GM20431 (cell line): ENCODE results near the gene PRTFDC1.

ENCODE experiments used
- in situ Hi-C: fragments of 300-500 bp; cut with MseI, MboI; formaldehyde crosslinking; loops from one replicate; pipeline ENCODE4 v1.15.0; 2020; ENCODE audit warnings: low sequenced_read_pairs; ENCODE audit not compliant: unreplicated experiment

Gene PRTFDC1

DNA sequence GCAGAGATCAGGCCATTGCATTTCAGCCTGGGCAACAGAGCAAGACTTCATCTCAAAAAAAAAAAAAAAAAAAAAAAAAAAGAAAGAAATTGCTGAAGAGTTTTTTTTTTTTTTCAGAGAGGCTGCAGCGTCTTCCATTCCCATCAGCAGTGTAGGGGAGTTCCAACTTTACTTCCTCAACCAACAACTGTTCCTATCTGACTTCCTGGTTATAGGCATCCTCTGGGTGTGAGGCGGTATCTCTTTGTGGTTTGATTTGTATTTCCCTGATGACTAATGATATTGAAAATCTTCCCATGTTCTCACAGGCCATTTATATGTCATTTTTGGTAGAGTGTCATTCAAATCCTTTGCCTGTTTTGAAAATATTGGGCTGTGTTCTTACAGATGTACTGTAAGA lies 40.2 kb downstream of the PRTFDC1 start:
- in situ Hi-C loops: no loop called here

DNA sequence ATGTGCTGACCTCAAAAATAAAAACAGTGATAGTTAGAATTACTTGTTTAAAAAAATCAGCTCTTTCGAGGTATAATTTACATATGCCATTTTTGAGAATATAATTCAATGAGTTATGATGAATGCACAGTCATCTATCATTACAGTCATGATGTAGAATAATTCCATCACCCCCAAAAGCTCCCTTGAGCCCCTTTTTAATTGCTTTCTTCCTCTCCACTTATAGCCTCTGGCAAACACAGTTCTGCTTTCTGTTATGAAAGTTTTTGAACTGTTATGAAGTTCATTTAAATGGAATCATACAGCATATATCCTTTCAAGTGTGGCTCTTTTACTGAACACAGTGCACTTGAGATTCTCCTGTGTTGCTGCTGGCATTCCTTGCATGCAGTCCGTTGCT lies 41.4 kb downstream of the PRTFDC1 start:
- in situ Hi-C loops: no loop called here

DNA sequence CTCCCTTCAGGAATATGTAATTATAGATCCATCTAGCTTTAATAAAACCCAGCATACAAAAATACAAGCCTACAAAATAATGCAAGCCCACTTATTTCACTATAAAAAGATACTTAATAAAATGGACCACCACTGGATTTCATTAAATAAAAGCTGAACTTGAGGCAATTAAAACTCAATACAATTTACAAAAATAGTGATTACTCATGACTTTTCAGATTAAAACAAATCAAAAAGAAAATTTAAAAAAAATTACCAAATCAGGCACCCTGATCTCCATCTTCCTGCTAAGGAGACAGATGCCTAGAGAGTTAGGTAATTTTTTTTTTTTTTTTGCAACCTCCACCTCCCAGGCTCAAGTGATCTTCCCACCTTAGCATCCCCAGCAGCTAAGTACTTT lies 41.8 kb downstream of the PRTFDC1 start:
- in situ Hi-C loops: no loop called here

DNA sequence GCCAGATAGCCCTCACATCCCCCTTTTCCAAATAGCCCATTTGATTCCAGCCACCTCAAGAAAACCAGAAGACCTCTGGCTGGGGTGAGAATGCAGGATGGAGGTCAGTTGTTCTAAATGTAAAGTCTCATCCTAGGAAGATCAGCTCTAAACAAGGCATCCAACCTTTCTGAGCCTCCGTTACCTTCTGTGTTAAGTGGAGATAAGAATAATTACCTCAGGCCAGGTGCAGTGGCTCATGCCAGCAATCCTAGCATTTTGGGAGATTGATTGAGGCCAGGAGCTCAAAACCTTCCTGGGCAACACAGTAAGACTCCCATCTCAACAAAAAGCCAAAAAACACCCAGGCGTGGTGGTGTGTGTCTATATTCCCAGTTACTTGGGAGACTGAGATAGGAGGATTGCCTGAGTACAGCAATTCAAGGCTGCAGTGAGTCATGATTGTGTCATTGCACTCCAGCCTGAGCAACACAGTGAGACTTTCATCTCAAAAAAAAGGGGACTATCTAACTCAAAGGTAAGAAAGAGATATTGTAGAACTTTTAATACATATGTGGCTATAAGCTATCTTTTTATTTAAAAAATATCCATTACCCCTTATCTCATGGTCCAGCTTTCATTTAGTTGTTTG lies 43.5 kb downstream of the PRTFDC1 start:
- in situ Hi-C loops: no loop called here

DNA sequence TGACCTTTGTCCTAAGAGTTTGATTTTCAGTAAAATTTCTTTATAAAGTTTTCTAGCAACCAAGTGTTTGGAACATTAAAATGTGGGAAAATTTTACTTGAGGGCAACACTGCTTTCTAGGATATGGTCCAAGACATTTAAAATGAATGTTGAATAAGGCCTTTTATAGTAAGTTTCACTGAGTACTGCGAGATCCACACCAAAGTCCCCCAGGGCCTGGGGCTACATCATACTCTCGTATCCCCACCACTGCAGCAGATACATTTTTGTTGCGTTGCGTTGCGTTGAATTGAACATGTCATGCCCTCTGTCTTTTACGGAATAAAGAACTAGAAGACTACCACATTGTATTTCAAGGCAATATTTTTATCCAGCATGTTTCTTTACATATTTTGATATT lies 44.5 kb downstream of the PRTFDC1 start:
- in situ Hi-C loops: no loop called here

DNA sequence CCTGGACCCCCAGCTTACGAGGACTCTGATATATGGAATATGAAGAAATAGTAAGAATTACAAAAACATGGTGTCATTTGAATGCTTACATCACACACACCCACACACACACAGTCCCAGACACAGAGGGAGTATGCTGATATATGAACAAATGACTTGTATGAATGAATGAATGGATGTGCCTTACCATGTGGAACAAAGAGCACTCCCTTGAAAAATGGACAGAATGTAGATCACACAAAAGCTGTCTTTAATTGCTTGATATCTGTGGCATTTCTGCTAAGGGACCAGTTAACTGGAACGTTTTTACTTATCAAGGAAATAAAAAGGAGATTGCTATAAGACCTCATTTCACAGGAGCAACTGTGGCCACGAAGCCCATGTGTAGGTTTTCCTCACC lies 46.0 kb downstream of the PRTFDC1 start:
- in situ Hi-C loops: no loop called here

DNA sequence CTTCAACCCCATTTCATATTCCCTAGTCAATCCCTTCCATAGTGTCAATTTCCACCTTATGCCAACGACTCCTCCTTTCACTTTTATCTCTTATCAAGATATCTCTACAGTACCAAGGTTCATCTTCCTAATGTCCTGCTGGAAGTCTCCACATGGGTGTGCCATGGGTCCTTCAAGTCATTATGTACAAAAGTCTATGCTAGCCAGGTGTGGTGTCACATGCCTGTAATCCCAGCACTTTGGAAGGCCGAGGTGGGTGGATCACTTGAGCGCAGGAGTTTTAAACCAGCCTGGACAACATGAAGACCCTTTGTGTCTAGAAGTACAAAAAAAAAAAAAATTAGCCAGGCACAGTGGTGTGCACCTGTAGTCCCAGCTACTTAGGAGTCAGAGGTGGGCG lies 47.6 kb downstream of the PRTFDC1 start:
- in situ Hi-C loops: no loop called here

DNA sequence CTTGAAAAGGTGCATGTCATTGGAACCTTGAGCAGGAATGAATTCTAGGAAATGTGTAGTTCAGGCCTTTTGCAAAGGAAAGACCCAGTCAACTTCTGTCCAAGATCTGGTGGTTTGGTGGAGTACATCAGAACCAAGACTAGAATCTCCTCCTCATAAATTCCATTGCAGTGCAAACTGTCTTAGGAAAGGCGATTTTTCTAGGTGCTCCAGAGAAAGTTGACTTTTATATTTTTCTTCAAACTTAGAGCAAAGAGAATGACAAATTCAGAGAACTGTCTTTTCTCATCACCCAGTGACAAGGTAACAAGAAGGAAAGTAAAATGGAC lies 50.0 kb downstream of the PRTFDC1 start:
- in situ Hi-C loops: no loop called here

DNA sequence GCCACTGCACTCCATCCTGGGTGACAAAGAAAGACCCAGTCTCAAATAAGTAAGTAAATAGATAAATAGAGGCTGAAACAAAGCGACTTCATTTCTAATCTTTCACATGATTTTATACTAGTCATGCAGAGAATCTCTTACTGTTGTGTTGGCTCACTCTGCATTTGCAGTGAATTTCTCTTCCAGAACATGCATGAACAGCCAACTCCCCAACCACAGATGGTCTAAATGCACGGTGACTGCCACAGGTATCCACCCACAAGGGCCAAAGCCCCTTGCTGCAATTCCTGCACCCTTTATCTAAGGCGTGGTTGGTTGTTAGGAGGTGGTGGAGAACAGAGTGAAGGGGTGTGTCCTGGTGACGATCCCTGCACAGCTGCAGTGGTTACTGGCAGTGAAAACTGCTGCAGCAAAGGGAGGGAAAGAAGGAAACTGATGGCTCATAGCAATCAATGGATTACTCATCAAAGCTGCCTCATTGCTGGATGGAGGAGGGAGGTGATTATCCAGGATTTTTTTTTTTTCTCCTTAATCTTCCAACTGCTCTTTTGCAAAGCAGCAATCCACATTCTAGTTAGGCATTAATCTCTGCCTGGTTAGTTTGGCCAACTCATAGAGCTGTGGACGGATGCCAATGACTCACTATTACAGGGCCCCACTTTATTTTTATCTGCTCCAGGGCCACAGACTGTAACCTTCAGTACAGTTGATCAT lies 50.6 kb downstream of the PRTFDC1 start:
- in situ Hi-C loops: no loop called here

DNA sequence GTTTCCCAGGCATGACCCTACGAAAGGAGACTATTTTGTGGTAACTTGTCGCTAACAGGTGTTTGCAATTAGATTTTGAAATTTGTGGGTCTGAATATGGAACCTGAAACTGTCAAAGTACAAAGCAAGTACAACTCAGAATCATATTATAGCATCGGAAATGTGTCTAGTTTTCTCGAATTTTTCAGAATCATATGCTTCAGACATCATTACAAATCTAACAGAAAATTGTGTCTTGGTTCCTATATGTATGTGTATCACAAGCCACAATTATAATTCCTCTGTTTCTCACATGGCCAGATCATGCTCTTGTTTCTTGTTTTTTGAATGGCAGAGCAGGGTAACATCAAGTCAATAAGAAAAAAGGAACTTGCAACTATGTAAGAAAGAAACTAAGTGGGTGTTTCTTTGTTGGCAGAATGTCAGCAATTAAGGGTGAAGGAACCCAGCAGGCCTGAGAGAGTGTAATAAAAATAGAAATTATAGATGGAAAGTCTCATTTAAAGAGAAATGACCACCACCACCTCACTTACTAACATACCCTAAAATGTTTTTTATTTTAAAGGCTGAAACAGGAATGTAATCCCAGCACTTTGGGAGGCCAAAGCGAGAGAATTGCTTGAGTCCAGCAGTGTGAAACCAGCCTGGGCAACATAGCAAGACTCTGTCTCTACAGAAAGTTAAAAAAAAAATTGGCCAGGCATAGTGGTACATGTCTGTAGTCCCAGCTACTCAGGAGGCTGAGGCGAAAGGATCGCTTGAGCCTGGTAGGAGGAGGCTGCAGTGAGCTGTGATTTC lies 51.3 kb downstream of the PRTFDC1 start:
- in situ Hi-C loops: no loop called here

DNA sequence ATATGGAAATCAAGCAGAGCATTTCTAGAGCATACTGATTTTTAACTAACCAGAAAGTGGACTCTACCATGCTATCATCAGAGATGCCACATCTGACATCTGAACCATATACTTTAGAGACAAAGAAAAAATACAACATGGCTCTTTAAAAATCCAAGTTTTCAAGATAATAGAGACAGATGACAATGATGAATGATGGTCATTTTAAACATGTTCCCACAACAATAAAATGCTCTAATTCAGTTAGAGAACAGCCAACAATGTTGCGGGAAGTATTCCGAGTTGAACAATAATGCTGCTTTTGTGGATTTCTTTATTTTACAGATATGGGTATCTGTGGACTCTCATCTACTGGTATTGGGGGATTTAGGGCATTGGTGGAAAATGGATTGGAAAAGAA lies 52.8 kb downstream of the PRTFDC1 start:
- in situ Hi-C loops: no loop called here

DNA sequence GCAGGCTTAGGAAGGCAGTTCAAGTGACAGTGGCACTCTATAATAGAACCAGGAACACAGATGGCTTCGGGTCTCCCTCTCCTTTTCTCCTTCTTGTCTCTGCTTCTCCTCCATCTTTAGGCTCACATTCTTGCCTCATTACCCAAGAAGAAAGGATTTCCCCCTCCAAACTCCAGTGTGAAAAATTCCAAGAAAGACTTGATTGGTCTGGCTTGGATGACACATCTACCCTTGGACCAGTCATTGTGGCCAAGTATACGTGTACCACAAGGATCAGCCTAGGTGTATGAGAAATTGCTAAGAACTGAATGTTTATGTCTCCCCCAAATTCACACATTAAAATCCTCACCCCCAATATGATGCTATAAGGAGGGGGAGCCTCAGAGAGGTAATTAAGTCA lies 53.9 kb downstream of the PRTFDC1 start:
- in situ Hi-C loops: no loop called here

DNA sequence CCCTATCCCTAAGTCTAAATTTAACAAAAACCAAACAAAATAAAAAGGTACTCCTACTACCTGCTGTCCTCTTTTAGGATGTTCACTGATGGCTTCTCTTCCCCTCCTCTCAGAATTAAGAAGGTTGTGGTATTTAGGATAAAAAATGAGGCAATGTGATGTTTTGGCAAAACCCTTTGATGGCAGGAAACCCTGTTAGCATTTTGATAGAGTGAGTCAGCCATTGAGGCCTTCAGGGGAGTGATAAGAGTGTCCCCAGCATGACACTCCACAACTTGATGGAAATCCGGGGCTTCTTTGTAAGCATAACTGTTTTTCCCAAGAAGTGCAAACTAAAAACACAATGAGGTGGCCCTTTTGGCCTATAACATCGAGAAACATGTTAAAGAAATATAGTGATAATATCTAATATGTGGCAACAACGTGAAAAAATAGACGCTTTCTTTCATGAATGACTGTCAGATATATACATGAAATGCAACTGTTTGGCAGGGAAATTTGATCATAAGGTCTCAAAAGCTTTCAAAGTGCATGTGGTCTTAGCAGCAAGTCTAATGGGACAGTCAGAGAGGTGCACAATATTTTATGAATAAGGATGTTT lies 55.0 kb downstream of the PRTFDC1 start:
- in situ Hi-C loops: no loop called here

DNA sequence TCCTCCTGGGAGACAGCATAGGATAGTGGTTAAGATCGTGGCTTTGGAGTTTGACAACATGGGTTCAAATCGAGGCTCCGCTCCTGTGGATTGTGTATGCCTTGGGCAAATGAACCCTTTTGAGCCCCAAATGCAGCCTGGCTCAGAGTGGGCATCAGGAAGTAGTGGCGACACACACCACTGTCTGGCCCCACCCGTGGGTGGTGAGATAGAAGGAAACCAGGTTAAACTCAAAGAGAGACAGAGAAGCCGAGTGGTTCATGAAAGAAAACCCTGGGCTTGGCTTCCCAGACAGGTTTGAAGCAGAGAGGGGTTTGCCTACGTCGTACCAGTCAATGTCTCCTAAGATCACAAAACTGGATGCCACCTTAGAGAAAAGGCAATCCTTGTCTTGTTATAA lies 57.7 kb downstream of the PRTFDC1 start:
- in situ Hi-C loops: no loop called here

DNA sequence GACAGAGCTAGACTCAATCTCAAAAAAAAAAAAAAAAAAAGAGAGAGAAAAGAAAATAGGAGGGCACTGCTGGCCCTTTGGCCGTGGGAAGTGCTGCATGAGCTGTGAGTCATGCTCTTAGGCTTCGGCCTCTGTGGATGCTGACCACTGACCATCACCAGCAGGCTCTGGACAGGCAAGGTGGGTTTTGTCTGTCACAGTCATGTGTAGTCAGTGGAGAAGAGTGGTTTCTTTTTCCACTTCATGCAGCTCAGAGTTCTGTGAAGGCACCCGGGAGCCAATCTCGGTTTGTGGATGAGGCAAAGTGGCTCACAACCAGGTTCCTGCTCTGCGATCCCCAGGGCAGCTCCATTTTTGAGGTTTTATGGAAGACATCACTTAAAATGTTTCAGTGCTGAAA lies 58.1 kb downstream of the PRTFDC1 start:
- in situ Hi-C loops: no loop called here

DNA sequence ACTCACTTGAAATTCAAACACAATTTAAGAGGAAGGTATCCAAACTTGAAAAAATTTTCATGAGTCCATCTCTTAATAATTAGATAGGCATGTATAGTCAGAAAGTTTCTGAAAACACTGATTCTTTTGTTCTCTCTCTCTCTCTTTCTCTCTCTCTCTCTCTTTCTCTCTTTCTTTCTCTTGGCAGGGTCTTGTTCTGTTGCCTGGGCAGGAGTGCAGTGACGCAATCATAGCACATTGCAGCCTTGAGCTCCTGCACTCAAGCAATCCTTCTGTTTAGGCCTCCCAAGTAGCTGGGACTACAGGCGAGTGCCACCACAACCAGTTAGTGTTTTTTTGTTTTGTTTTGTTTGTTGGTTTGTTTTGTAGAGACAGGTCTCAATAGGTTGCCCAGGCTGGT lies 59.3 kb downstream of the PRTFDC1 start:
- in situ Hi-C loops: no loop called here

DNA sequence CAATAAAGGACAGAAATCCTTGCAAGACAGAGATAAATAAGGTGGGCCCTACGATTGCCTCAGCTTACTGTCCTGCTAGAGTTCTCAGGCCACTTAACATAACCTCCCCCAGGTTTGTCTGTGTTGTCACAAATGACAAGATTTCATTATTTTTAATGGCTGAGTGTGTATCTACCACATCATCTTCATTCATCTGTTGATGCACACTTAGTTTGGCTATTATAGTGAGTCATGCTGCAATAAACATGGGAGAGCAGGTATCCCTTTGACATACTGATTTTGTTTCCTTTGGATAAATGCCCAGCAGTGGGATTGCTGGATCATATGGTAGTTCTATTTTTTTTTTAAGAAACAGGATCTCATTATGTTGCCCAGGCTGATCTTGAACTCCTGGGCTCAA lies 60.6 kb downstream of the PRTFDC1 start:
- in situ Hi-C loops: no loop called here

DNA sequence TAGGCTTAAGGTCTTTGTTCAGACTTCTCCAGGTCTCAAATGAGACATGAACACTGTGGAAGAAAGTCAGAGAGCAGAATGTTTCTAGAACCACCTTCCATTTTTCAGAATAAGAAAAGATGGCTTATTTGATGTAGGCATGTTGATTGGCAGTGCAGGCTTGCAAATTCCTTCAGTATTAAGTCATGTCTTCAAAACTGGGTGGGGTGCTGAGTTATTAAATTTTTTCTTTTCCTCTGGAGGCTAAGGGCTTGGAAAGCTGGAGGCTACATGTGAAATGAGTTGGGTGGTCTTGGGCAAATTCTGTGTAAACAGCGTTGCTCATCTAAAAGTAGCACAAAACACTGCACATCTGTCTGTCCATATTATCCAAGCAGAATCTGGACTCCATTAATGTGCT lies 62.8 kb downstream of the PRTFDC1 start:
- in situ Hi-C loops: no loop called here

DNA sequence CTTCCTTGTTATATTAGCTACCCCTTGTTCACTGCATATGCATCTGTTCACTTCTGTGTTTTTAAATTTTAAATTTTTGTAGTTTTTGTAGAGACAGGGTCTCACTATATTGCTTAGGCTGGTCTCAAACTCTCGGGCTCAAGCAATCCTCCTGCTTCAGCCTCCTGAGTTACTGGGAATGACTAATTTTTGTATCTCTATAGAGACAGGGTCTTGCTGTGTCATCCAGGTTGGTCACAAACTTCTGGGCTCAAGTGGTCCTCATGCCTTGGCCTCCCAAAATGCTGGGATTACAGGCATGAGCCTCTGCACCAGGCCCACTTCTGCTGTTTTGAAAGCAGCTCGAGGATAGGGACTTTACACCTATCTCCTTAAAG lies 64.6 kb downstream of the PRTFDC1 start:
- in situ Hi-C loops: no loop called here

DNA sequence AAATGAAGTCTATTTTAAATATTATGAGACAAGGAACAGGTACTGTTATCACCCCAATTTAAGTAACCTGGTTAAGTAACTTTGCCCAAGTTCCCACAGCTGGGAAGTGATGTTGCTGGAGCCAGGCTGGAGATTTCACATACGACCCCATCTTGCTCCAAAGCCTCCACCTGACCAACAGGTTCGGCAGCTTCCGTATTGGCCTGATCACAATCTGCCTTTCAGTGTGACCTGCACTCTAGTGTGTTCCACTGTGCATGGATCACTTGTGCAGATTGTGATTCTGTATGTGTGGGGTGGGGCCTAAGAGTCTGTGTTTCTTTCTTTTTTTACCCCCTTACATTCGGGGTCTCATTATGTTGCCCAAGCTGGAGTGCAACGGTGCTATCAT lies 66.1 kb downstream of the PRTFDC1 start:
- in situ Hi-C loops: no loop called here
